HCT116 (cell line): Measurements from ENCODE around the gene DNALI1.
"Not testable (repeated sequence)": the region's sequence is repeated elsewhere in the genome, so short reads cannot be mapped to it uniquely, and the experiment has no call there.

Experiments used
- CEBPB ChIP-seq: IDR thresholded peaks from 2 replicates; pipeline ENCODE4 v1.6.1; 2012; ENCODE audit warnings: low read depth
- EZH2 ChIP-seq: fragments of 200-600 bp; sonication (generic); IDR thresholded peaks from 2 replicates; pipeline ENCODE4 v1.6.1; 2017; ENCODE audit warnings: antibody characterized with exemption, mixed run types
- EZH2phosphoT487 ChIP-seq: fragments of 200-600 bp; IDR thresholded peaks from 2 replicates; pipeline ENCODE4 v1.6.1; 2018; ENCODE audit warnings: antibody characterized with exemption, borderline replicate concordance
- POLR2A ChIP-seq: IDR thresholded peaks from 2 replicates; pipeline ENCODE4 v1.7.0; 2011; ENCODE audit warnings: borderline replicate concordance; ENCODE audit not compliant: insufficient read depth, insufficient read length; ENCODE audit errors: extremely low read depth
- POLR2AphosphoS5 ChIP-seq: IDR thresholded peaks from 2 replicates; pipeline ENCODE4 v1.6.1; 2011; ENCODE audit warnings: mild to moderate bottlenecking, low read depth, low read length, moderate library complexity
- TCF7L2 ChIP-seq: IDR thresholded peaks from 2 replicates; pipeline ENCODE4 v1.7.0; 2011; ENCODE audit warnings: borderline replicate concordance, inconsistent platforms; ENCODE audit not compliant: insufficient read depth, insufficient read length; ENCODE audit errors: extremely low read depth
- ZNF274 ChIP-seq: fragments of 200-500 bp; sonication (Bioruptor generic); IDR thresholded peaks from 2 replicates; pipeline ENCODE4 v1.6.1; 2014; ENCODE audit warnings: mild to moderate bottlenecking, low read depth, low read length, inconsistent platforms
- TF ChIP-seq, protein P1 (sequence below), 3 experiments: fragments of 200-600 bp in 1 of 3; sonication (generic) in 1 of 3; IDR thresholded peaks in 2 of 3; conservative IDR thresholded peaks in 1 of 3; 2 replicates each; pipeline ENCODE4 v1.5.1; 2012 to 2017; ENCODE audit warnings: low read depth in 2 of 3, low read length in 2 of 3, antibody characterized with exemption in 1 of 3, borderline replicate concordance in 1 of 3, control low read depth in 1 of 3, mild to moderate bottlenecking in 1 of 3, mixed read lengths in 1 of 3, mixed run types in 1 of 3, moderate library complexity in 1 of 3; ENCODE audit not compliant: insufficient read depth in 1 of 3
- TF ChIP-seq, protein P2 (sequence below): IDR thresholded peaks from 2 replicates; pipeline ENCODE4 v1.6.1; 2012
- TF ChIP-seq, protein P3 (sequence below): IDR thresholded peaks from 2 replicates; pipeline ENCODE4 v1.6.1; 2012; ENCODE audit warnings: low read depth

DNA sequence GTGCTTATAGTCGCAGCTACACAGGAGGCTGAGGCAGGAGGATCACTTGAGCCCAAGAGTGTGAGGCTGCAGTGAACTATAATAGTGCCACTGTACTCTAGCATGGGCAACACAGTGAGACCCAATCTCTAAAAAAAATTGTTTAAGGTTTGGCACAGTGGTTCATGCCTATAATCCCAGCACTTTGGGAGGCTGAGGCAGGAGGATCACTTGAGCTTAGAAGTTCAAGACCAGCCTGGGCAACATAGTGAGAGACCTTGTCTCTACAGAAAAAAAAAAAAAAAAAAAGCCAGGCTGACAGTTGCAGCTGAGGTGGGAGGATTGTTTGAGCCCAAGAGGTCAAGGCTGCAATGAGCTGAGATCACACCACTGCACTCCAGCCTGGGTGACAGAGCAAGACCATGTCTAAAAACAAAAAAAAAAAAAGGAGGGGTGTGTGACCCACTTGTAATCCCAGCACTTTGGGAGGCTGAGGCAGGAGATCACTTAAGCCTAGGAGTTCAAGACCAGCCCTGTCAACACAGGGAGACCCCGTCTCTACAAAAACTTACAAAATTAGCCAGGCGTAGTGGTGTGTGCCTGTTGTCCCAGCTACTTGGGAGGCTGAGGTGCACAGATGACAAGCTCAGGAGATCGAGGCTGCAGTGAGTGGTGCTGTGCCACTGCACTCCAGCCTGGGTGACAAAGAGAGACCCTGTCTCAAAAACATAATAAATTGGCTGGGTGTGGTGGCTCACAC, 24.2 kb upstream of the DNALI1 start:
- TF ChIP-seq, protein P1, sequence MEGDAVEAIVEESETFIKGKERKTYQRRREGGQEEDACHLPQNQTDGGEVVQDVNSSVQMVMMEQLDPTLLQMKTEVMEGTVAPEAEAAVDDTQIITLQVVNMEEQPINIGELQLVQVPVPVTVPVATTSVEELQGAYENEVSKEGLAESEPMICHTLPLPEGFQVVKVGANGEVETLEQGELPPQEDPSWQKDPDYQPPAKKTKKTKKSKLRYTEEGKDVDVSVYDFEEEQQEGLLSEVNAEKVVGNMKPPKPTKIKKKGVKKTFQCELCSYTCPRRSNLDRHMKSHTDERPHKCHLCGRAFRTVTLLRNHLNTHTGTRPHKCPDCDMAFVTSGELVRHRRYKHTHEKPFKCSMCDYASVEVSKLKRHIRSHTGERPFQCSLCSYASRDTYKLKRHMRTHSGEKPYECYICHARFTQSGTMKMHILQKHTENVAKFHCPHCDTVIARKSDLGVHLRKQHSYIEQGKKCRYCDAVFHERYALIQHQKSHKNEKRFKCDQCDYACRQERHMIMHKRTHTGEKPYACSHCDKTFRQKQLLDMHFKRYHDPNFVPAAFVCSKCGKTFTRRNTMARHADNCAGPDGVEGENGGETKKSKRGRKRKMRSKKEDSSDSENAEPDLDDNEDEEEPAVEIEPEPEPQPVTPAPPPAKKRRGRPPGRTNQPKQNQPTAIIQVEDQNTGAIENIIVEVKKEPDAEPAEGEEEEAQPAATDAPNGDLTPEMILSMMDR (IDR thresholded peaks at IDR 0.05 in 2 of 3, conservative IDR thresholded peaks at IDR 0.05 in 1 of 3; ENCODE audit: borderline replicate concordance in 1 of 3, insufficient read depth in 1 of 3, low read depth in 2 of 3, low read length in 2 of 3), result not testable (repeated sequence)
- not testable (repeated sequence) for TF ChIP-seq CEBPB, TCF7L2, POLR2AphosphoS5, POLR2A, EZH2phosphoT487, EZH2, ZNF274
- TF ChIP-seq, protein P2, sequence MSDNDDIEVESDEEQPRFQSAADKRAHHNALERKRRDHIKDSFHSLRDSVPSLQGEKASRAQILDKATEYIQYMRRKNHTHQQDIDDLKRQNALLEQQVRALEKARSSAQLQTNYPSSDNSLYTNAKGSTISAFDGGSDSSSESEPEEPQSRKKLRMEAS, result not testable (repeated sequence)
- TF ChIP-seq, protein P3, sequence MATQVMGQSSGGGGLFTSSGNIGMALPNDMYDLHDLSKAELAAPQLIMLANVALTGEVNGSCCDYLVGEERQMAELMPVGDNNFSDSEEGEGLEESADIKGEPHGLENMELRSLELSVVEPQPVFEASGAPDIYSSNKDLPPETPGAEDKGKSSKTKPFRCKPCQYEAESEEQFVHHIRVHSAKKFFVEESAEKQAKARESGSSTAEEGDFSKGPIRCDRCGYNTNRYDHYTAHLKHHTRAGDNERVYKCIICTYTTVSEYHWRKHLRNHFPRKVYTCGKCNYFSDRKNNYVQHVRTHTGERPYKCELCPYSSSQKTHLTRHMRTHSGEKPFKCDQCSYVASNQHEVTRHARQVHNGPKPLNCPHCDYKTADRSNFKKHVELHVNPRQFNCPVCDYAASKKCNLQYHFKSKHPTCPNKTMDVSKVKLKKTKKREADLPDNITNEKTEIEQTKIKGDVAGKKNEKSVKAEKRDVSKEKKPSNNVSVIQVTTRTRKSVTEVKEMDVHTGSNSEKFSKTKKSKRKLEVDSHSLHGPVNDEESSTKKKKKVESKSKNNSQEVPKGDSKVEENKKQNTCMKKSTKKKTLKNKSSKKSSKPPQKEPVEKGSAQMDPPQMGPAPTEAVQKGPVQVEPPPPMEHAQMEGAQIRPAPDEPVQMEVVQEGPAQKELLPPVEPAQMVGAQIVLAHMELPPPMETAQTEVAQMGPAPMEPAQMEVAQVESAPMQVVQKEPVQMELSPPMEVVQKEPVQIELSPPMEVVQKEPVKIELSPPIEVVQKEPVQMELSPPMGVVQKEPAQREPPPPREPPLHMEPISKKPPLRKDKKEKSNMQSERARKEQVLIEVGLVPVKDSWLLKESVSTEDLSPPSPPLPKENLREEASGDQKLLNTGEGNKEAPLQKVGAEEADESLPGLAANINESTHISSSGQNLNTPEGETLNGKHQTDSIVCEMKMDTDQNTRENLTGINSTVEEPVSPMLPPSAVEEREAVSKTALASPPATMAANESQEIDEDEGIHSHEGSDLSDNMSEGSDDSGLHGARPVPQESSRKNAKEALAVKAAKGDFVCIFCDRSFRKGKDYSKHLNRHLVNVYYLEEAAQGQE, result not testable (repeated sequence)
